HG03039 (cell line): ENCODE measurements around the gene DNAJB8.

ENCODE experiments used
- ATAC-seq: cut with Tn5 transposase; IDR thresholded peaks from one replicate; pipeline ENCODE4 v1.9.1; 2021; ENCODE audit warnings: mild to moderate bottlenecking, moderate library complexity; ENCODE audit not compliant: unreplicated experiment

The DNAJB8 gene

DNA sequence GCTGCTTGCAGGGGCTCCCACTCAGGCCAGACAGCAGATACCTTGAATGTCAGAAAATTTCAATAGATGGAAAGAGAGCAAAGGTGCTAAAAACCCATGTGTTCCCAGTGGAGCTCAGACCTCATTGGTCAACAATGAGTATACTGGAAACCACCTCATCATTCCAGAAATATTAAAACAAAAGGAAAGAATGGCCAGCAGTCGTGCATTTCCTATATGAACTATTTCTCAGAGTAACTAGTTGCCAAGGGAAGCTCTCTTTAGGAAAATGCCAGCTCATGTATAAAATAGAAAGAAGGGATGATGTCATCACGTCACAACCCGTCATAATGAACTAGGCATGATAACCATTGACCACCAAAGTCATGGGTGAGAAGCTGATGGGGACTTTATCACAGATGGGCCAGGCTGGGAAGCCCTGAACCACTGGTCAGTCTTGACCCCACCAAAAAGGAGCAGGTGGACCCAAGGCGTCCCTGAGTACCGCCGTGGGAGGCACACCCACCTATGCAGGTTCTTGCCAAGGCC lies 17.5 kb downstream of the DNAJB8 start:
- no peak for ATAC-seq

DNA sequence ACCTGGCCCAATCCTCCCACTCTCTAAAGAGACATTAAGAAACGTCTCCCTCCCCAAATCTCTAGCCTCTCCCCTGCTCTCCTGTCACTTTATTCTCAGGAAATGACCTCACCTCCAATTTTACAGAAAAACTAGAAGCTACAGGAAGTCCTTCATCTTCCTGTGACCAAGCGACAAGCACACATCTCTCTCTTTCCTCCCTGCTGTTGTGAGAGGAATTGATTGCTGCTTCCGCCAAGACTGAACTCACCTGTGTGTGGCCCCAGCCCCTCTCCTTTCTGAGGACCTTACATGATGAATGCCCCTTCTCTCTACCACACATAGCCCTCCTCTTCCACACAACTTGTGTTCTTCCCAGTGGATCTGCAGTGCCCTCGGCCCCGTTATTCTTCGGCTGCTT lies 18.2 kb downstream of the DNAJB8 start:
- ATAC-seq, result no peak

DNA sequence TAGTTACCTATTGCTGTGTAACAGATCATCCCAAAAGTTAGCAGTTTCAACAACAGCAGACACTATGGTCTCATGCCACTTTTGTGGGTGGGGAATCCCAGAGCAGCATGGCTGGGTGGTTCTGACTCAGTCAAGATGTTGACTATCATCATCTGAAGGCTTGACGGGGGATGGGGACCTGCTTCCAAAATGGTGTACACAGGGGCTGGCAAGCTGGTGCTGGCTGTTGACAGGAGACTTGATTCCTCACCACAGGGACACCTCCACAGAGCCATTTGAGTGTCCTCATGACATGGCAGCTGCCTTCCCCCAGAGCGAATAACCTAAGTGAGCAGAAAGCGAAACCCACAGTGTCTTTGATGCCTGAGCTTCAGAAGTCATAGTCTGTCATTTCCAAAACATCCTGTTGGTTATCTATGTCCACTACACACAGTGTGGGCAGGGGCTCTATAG lies 19.1 kb downstream of the DNAJB8 start:
- ATAC-seq, result peak; percentile 58

DNA sequence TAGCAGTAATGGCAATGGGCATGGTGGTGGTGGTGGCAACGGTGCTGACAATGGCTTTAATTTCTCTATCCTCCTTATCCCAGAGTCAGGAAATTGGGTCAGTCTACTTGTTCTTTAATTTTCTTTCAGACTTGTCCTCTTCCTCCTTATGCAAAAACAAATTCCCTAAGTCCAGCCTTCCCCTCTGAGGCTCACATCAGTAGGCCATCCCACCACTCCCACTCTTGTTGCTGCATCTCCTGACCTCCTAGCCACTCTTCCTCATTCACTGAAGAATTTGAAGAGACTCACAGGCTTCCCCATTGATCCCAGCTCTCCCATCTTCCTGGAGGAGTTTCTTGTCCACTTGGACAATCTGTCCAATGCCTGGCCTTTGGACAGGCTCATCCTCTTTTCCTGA lies 19.9 kb downstream of the DNAJB8 start:
- ATAC-seq, result no peak

DNA sequence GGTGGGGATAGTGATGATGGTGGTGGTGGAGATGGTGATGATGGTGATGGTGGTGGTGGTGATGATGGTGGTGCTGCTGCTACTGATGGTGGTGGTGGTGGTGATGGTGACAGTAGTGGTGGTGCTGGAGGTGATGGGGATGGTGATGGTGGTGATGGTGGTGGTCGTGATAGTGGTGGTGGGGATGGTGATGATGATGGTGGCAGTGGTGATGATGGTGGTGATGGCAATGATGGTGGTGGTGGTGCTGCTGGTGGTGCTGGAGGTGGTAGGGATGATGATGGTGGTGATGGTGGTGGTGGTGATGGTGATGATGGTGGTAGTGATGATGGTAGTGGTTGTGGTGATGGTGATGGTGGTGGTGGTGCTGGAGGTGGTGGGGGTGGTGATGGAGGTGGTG lies 21.3 kb downstream of the DNAJB8 start:
- ATAC-seq, result no peak

DNA sequence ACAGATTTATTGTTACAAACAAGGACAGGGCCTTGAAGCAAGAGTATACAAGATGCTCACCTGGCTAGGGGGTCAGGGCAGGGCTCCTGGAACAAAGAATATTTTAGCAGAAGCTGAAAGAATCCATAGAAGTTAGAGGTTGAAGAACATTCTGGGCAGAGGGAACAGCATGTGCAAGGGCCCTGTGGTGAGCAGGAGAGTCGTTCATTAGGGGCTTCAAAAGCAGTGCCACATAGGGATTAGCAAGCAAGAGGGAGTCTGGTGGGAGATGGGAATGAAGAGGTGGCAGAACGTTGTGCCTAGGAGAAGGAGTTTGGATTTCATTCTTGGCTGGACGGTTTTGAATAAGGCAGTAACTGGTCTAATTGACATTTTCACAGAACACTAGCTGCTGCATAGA lies 22.9 kb downstream of the DNAJB8 start:
- ATAC-seq, result no peak

DNA sequence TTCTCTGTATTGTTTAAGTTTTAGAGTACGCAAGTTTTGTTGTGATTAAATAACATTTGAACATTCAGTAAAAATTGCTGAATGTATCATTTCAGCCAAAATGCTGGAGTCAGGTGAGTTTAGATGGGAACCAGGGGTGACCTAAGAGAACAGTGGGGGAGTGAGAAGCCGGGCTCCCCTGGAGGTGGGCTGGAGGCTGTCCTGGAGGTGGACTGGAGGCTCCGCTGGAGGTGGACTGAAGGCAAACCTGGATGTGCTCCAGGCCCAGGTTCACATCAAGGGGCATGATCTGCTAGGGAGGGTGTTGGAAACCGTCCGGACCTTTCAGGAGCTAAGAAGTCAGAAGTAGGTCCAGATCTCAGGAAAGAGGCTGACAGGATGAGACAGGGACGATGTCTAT lies 23.7 kb downstream of the DNAJB8 start:
- ATAC-seq, result no peak

- no peak for ATAC-seq
These were observed 24.6 kb downstream of the DNAJB8 start for GRCh38 chr3:128442070-128442469.

GRCh38 chr3:128439226-128439625 lies 27.5 kb downstream of the DNAJB8 start:
- no peak for ATAC-seq

DNA sequence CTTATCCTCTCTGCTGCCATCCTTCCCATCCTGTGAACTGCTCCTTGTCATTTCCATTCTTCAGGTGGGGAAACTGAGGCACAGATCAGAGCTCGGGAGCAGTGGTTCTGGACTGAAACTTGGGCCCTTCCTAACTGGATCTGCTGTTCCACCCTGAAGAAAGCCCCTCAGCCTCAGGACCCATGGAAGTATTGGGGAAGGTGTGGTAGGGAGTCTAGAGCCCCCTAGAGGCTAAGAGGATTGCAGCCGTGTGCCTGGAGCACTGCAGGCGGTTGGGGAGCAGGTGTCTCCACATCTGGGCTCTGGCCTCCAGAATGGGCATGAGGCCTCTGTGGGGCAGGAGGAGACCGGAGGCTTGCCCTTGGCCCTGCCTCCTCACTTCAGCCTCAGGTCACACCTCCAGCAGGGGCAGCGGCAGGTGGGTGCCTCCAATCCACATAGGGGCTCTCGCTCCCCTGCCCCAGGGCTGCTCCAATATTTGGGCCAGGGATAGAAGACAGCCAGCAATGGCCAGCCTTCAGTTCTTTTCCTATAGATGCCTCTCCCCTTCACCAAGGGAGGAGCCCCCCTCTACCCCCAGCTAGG lies 28.1 kb downstream of the DNAJB8 start:
- ATAC-seq, result no peak

- ATAC-seq, result no peak
These were observed 30.5 kb downstream of the DNAJB8 start for GRCh38 chr3:128436214-128436613.

- ATAC-seq, result no peak
These were observed 31.1 kb downstream of the DNAJB8 start for GRCh38 chr3:128435561-128435960.

DNA sequence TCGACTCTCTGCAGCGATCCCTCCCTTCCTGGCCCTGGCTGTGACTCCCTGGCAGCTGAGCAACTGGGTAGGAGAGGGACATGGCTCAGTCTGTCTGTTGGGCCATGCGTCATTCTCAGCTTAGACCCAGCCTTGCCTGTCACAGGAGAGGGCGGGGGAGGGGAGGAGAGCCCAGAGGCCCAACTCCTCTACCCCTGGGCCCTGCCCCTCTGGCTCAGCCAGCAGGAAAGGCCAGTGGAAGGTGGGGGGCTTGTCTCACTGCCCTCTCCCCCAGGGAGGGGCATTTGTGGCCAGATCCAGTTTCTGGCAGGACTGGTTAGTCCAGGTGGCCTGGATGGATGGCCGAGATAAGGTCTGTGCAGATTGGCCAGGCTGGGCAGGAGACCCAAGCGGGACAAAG lies 31.6 kb downstream of the DNAJB8 start:
- no peak for ATAC-seq

- no peak for ATAC-seq
These were observed 32.2 kb downstream of the DNAJB8 start for GRCh38 chr3:128434524-128434923.

DNA sequence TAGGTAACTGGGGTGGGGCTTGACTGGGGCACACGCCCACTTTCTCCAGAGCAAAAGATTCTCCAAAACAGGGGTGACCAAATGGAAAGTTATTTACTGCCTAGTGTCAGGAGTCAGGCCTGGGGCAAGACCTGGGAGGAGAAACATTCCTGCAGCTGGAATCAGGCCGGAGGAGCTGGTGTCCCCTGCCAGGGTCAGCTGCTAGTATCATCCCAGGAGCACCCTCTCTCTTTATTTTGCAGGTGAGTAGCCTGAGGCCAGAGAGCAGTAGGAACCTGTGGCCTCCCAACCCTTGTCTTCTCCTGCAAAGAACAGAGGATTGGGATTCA lies 32.9 kb downstream of the DNAJB8 start:
- no peak for ATAC-seq

GRCh38 chr3:128432971-128433836 lies 33.5 kb downstream of the DNAJB8 start:
- no peak for ATAC-seq

DNA sequence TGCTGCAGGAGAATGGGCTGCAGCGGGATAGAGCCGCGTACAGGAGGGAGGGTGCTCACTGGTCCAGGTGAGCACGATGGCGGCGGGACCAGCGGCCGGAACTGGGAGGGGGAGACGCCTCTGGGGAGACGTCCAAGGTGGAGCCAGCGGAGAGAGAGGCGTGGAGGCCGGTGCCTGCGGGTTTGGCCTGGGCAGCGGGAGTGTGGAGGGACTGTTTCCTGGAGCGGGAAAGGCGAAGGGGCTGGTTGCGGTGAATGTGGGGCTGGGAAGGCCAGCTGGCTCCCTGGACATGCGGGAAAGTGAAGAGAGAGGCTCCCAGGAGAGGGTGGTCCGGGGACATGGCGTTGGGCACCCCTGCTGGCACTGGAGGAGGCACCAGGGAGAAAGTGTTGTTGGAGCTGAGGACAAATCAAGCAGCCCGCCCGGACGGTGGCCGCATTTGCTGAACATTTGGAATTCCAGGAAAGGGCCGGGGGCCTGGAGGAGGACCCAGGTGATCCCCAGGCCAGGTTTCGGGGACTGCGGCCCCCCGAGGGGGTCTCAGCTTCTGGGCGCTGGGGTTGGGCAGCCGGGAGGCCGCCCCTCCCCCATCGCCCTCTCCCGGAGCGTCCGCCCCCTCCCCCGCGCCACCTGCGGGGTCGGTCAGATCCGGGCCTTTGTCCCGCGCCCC lies 34.3 kb downstream of the DNAJB8 start:
- no peak for ATAC-seq

DNA sequence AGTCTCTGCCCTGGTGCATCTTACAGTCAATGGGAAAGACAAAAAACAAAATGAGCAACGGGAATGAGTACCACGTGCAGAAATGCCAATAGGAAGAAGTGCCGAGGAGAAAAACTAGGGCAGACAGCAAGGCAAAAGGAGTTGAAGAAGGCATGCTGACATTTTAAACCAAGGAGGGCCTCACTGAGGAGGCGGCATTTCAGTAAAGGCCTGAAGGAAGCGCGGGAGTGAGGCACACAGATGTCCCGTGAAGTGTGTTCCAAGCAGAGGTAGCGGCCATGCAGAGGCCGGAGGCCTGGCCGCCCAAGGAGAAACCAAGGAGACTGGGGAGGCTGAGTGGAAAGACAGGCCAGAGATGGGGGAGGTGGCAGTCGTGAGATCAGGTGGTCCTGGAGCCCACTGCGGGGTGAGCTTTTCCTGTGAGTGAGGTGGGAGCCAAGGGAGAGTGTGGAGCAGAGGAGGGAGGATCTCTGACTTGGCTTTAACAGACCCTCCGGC lies 34.8 kb downstream of the DNAJB8 start:
- no peak for ATAC-seq

DNA sequence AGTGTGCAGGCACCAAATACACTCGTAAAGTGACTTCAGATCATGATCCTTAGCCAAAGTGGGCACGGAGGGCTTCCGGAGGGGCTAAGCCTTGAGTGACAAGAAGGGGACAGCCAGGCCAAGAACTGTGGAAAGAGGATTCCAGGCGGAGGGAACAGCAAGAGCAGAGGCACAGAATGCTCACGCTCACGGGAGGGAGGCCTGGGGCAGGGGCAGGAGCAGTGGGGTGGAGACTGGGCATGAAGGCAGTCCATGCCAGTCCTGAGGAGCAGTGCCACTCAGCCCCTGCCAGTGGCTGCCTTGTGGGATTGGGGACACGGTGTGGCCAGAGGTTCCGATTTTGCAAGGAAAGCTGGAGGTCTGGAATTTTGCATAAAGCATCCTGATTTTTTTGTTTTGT lies 36.0 kb downstream of the DNAJB8 start:
- no peak for ATAC-seq

DNA sequence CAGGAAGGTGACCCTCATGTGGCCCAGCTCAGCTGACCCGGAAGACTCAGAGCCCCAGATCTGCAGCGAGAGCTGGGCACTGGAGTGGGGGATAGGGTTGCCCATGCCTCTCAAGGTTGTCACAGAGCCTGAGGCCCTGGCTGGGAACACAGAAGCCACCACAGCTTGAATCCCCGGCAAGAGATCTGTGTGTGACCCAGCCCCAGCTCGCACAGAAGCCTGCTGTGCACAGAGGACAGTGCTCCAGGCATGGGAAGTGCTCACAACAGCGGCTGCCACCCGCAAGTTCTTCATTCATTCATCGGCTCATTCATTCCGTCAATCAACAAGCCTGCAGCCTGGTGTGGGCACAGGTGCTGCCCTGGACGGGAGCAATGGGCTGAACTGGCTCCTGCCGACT lies 36.4 kb downstream of the DNAJB8 start:
- no peak for ATAC-seq

DNA sequence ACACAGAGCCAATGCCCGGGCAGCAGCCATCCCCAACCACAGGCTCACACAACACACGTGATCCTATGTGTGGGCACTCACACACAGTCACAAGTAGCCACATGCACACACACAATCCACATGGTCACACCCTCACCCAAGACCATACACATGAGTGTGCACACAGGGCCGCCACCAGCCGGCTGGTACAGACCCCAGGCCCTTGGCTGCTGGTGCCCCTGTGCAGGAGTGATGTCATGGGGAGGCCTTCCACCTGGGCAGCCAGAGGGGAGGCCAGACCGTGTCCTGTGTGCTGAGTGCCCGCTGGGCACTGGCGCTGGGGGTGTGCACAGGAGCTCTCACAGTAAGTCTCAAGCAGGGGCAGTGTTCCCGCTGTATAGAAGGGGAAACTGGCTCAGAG lies 36.9 kb downstream of the DNAJB8 start:
- ATAC-seq, result no peak

GRCh38 chr3:128429275-128429674 lies 37.4 kb downstream of the DNAJB8 start:
- ATAC-seq, result no peak
